HG03558 (cell line): ENCODE measurements around the gene KAZALD1.

ENCODE experiments used
- ATAC-seq: cut with Tn5 transposase; IDR thresholded peaks from one replicate; pipeline ENCODE4 v1.9.1; 2021; ENCODE audit warnings: moderate number of reproducible peaks; ENCODE audit not compliant: unreplicated experiment; ENCODE audit errors: extremely low read depth

The KAZALD1 gene, protein sequence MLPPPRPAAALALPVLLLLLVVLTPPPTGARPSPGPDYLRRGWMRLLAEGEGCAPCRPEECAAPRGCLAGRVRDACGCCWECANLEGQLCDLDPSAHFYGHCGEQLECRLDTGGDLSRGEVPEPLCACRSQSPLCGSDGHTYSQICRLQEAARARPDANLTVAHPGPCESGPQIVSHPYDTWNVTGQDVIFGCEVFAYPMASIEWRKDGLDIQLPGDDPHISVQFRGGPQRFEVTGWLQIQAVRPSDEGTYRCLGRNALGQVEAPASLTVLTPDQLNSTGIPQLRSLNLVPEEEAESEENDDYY

GRCh38 chr10:101061624-101062231, at the start of gene KAZALD1:
TSS of gene KAZALD1 (plus strand) at chr10:101061989. CDS start at chr10:101062593, 604 bp downstream.
- no peak for ATAC-seq

- no peak for ATAC-seq
Measured at GRCh38 chr10:101012525-101013364, 49.0 kb upstream of the KAZALD1 start.

DNA sequence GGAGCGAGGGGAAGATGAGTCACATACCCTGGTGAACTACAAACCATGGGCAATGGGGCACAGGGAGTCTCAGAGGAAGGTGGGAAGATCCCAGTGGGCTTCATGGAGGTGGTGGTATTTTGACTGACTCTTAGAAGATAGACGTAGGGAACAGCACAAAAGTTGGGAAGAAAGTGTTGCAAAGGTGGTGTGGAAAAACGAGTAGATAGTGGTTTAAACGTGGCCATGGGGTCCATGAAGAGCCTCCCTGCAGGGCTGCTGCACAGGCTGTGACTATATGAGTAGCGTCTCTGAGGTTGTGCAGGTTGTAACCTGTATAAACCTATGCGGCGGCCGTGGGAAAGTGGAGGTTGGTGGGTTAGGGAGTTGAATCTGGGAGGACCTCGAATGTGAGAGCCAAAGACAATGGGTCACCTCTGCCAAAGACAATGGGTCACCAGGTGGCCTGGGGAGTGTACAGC, 48.4 kb upstream of the KAZALD1 start:
- no peak for ATAC-seq

DNA sequence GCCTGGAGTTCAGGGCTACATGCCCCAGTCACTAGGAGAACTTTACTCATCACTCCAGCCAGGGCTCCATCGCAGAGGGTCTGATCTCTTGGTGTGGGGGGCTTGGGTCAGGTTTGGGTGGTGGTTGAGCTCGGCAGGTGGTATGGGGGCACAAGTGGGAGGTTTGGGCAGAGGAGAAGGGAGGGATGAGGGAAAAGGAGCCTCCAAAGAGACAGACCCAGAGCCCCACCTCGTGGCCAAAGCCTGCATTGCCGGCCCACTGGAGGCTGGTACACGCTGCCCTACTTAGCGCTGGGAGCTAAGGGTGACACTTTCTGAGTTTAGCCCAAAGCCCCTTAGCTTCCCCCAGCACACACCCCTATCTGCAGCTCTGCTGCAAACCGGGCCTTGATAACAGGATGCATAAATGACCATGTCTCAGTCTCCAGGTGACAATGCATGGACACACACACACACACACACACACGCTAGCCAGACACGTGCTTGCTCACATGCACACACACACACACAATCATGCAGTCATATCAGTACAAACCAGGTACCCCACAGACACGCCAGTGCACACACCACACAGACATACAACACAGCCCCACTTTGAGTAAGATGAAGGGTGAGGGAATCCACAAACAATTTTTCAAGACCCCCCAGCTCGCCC, 47.4 kb upstream of the KAZALD1 start:
- no peak for ATAC-seq

GRCh38 chr10:101014966-101015581, 46.7 kb upstream of the KAZALD1 start:
- ATAC-seq = no peak

DNA sequence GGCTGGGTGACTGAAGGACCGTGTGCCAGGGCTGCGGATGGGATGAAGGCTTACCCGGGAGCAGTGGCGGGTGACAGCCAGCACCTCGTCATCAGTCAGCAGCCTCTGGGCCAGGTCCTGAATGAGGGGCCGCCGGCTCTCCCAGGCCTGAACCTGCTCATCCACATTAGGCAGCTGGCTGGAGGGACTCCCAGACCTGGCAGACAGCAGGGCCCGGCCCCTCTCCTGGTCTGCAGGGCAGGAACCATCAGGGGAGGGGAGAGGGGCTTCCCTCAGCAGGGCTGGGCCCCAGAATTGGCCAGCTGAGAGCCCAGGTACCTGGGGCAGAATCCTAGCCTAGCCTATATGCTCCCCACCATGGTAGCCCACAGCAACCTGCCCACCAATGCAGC, 46.2 kb upstream of the KAZALD1 start:
- ATAC-seq = no peak

DNA sequence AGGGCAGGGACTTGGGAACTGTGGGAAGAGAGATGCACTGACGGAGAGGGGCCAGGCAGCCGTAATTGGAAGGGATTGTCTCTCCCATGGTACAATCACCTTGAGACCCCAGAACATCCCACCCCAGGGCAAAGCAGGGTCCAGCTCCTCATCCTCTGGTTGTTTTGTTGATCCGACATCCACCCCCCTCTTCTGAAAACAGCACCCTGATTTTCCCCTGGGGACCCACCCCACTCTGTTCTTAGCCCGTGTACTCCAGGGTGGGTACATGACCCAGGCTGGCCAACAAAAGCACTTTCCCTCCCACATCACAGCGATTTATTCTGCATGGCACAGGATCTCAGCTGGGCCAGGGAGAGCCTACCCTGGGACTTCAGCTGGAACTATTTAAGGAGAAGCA, 45.0 kb upstream of the KAZALD1 start:
- ATAC-seq = no peak

DNA sequence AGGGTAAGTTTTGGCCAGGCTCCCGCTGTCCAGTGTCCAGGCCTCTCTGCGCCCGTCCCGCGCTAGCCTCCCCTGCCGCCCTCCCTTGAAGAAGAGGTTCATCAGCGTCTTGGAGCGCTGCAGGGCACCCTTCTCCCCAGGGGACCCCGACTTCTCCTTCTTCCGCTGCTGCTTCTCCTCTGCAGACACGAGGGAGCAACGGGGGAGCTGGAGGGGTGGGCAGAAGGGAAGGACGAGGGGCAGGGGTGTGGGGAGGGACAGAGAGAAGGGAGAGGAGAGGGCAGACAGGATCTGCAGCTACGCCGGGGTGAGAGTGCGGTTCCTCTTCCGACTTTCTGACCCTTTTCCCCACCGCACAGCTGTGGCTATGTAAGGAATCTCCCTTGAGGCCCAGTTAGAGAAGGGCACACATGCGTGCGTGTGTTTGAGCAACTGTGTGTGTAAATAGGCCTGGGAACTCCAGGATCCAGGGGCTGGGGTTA, 43.6 kb upstream of the KAZALD1 start:
- no peak for ATAC-seq

- no peak for ATAC-seq
Measured at GRCh38 chr10:101018600-101019439, 43.0 kb upstream of the KAZALD1 start.

- no peak for ATAC-seq
Measured at GRCh38 chr10:101019440-101019703, 42.4 kb upstream of the KAZALD1 start.

DNA sequence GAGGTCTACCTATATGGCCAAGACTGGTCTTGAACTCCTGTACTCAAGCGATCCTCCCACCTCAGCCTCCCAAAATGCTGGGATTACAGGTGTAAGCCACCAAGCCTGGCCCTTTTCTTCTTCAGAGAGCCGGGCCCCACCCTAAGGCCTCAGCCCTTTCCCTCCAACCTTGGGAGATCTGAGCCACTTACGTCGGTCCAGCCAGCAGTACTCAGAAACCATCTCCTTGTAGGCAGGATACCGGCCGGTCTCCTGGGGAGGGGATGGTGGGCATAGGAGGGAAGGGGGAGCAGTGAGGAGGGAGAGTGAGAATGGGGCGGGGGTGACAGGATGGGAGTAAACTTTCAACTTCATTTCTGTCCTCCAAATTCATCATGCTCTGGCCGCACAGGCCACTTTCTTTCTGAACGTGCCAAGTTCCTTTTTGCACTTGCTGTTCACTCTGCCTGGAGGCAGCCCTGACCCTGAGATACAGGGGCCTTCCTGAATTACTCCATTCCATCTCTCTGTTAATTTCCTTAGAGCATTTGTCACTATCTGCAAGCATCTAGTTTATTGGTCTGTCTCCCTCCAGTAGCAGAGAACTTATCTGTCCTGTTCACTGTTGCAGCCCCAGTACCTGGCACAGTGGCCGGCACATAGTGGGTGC, 41.2 kb upstream of the KAZALD1 start:
- no peak for ATAC-seq

- no peak for ATAC-seq
Measured at GRCh38 chr10:101021239-101021638, 40.5 kb upstream of the KAZALD1 start.

DNA sequence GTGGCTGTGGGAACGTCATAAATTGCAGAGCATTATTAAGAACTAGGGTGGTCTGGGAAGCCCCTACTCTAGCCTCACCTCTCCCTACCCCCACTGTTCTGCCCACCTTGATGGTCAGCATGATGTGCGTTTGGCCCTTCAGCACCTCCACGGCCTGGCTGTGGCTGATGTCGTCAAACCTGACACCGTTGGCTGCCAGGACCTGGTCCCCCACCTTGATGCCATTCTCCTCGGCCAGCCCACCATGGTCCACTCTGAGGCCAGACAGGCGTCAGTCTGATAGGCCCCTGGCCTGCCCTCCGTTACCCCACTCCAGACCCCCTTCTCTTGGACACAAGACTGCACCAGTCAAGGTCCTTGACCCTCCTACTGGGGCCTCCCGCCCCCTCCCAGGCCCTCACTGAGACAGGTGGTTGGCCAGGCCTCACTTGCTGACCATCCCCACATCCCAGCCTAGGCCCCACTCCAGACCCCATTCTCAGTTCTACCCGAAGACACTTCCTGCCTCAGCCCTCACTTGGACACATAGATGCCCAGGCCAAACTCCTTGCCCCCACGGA, 40.0 kb upstream of the KAZALD1 start:
- no peak for ATAC-seq

DNA sequence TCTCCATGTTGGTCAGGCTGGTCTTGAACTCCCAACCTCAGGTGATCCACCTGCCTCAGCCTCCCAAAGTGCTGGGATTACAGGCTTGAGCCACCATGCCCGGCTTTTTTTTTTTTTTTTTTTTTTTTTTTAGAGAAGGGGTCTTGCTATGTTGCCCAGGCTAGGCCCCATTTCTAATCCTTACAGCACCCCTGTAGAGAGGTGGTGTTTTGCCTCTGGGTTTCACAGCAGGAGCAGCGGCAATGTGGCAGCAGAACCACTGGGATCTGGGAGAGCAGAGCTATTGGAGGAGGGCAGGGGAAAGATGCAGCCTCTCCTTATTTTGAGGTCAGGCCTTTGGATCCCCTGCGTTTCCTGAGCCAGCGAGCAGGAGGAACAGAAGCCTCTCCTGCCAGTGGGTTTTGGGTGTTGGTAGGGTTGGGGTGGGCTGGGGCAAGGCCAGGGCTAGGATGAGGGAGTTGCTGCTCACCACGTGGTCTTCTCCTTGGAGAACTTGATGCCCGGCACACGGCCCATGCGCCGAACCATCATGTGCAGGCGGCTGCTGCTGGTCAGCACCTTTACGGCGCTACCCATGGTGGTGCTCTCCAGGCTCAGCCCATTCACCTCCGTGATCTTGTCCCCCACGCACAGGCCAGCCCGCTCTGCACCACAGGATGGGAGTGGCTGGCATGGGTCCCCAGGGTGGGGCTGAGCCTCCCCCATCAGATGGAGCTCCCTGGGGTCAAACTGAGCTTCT, 38.7 kb upstream of the KAZALD1 start:
- ATAC-seq = no peak

GRCh38 chr10:101027106-101027720, 34.6 kb upstream of the KAZALD1 start:
- ATAC-seq = no peak

DNA sequence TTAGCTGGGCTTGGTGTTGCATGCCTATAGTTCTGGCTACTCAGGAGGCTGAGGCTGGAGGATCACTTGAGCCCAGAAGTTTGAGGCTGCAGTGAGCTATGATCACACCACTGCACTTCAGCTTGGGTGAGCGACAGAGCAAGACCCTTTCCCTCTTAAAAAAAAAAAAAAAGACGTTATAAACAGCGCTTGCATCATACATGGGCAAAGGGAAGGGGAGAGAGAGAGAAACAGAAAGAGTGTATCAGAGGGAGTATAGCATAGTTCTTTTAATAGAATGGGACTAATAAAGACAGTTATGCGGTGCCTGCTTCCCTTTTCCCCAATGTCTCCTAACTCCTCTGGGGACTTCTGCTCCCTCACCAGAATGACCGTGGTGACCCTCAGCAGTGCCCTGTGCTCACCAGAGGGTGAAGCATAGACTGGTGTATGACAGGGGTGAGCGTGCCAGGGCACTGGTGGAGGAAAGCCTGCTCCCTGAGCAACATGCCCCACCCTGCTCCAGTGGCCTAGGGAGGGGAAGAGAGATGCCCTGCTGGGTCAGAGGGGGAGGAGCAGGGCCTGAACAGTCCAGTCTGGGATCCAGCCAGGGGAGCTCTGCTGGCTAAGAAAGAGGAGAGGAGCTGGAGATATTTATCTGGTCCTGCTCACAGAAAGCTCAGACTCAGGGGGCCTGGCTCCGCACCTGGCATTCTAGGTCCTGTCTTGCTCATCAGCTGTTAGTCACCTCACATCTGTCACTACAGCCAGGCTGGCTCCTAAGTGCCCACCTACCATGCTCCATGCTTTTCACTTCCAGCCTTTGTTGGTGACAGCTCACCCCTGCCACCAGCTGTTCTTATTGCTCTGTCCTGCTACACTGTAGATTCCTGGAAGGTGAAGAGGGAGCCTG, 33.1 kb upstream of the KAZALD1 start:
- no peak for ATAC-seq
